K562 (cell line): ENCODE measurements around the gene JMY. TPM values are rescaled to one million over a fixed set of nuclear protein-coding genes. Genes with fewer than 3 reads are reported as not detected.

Source experiments
- ATAC-seq: fragments of 200-7000 bp; cut with Tn5 transposase; 3 replicates; pipeline ENCODE4 v1.9.1; 2020; ENCODE audit warnings: moderate library complexity
- BruUV-seq: library from RNA; stranded (reverse); fragments of 400-500 nt; replicated peaks from 2 replicates; lab custom pipeline; 2021; lab: Mats Ljungman, UMichigan
- CTCF ChIA-PET: fragments of 300-600 bp; formaldehyde crosslinking; extraction: SDS; loops from one replicate; lab custom pipeline; 2021; ENCODE audit warnings: low intra/inter-chr PET ratio; lab: Yijun Ruan, JAX
- POLR2A ChIA-PET: fragments of 300-600, 350-650 bp; sonication (Branson Sonifier 250); formaldehyde crosslinking; extraction: SDS; loops from one replicate; lab custom pipeline; 2021; ENCODE audit warnings: antibody characterized with exemption, inconsistent platforms; lab: Yijun Ruan, JAX
- DNase-seq, 4 experiments: peaks; one replicate each; pipeline versions ENCODE4 v3.0.0 to v3.0.0-alpha.2; 2011 to 2018; ENCODE audit warnings: low spot score in 3 of 4, mixed read lengths in 3 of 4; ENCODE audit errors: extremely low read depth in 1 of 4
- FAIRE-seq: peaks from 2 replicates; lab custom pipeline; 2011; peaks lifted over from hg19 to GRCh38; lab: Jason Lieb, UNC
- H2AFZ ChIP-seq: 2 replicates; pipeline ENCODE4 v1.6.0; 2011; ENCODE audit warnings: low read depth, low read length, control low read depth, inconsistent platforms
- H3K27ac ChIP-seq: fragments of 200-600 bp; 3 replicates; pipeline ENCODE4 v1.8.0; 2011; ENCODE audit warnings: low read depth, mild to moderate bottlenecking, control low read depth, inconsistent platforms, low read length, moderate library complexity, mixed read lengths; ENCODE audit errors: extremely low read depth
- H3K27me3 ChIP-seq, 2 experiments: fragments of 300-600 bp in 1 of 2; 2 replicates in 1 of 2; 3 replicates in 1 of 2; pipeline versions ENCODE4 v1.6.0 to v1.8.0; 2011; ENCODE audit warnings: inconsistent platforms in 2 of 2, low read length in 2 of 2, mild to moderate bottlenecking in 1 of 2, mixed read lengths in 1 of 2, moderate library complexity in 1 of 2; ENCODE audit not compliant: control insufficient read depth in 2 of 2, insufficient read depth in 2 of 2
- H3K36me3 ChIP-seq: fragments of 300-600 bp; 3 replicates; pipeline ENCODE4 v1.8.0; 2011; ENCODE audit warnings: mild to moderate bottlenecking, low read length, inconsistent platforms; ENCODE audit not compliant: control insufficient read depth, insufficient read depth
- H3K4me1 ChIP-seq, 2 experiments: fragments of 200-600 bp in 1 of 2; replicated peaks in 1 of 2; 2 replicates in 1 of 2; 3 replicates in 1 of 2; pipeline versions ENCODE4 v1.5.1 to v1.8.0; 2011; ENCODE audit warnings: inconsistent platforms in 2 of 2, low read length in 2 of 2, mild to moderate bottlenecking in 1 of 2, mixed read lengths in 1 of 2, moderate library complexity in 1 of 2; ENCODE audit not compliant: control insufficient read depth in 2 of 2, insufficient read depth in 2 of 2
- H3K4me2 ChIP-seq: 2 replicates; pipeline ENCODE4 v1.6.1; 2011; ENCODE audit warnings: low read length, control low read depth, inconsistent platforms, mixed read lengths; ENCODE audit not compliant: insufficient read depth
- H3K4me3 ChIP-seq: fragments of 200-600 bp; sonication (generic), shearing (Covaris generic); 2 replicates; pipeline ENCODE4 v1.5.1; 2016; ENCODE audit warnings: control low read depth, inconsistent platforms
- H3K79me2 ChIP-seq: fragments of 200-600 bp; 3 replicates; pipeline ENCODE4 v1.8.0; 2011; ENCODE audit warnings: low read length, inconsistent platforms; ENCODE audit not compliant: control insufficient read depth, insufficient read depth
- H3K9ac ChIP-seq, 2 experiments: 2 replicates each; pipeline versions ENCODE4 v1.6.0 to v1.6.1; 2011; ENCODE audit warnings: low read depth in 2 of 2, low read length in 2 of 2, control low read depth in 1 of 2, inconsistent platforms in 1 of 2, mild to moderate bottlenecking in 1 of 2, mixed read lengths in 1 of 2; ENCODE audit not compliant: insufficient read depth in 1 of 2
- H3K9me1 ChIP-seq: one replicate; pipeline ENCODE4 v1.6.0; 2011; ENCODE audit warnings: inconsistent platforms, mild to moderate bottlenecking, low read length, moderate library complexity; ENCODE audit not compliant: control insufficient read depth, insufficient read depth
- H3K9me3 ChIP-seq: replicated peaks from 2 replicates; pipeline ENCODE4 v1.5.1; 2011; ENCODE audit warnings: low read depth, low read length, inconsistent platforms; ENCODE audit not compliant: control insufficient read depth, insufficient read depth
- H4K20me1 ChIP-seq: replicated peaks from 2 replicates; pipeline ENCODE4 v1.6.1; 2011; ENCODE audit warnings: low read length, inconsistent platforms, mixed read lengths; ENCODE audit not compliant: control insufficient read depth, insufficient read depth
- ARID2 ChIP-seq: fragments of 450-650 bp; IDR thresholded peaks from 2 replicates; pipeline ENCODE4 v1.6.1; 2017; ENCODE audit warnings: antibody characterized with exemption, mild to moderate bottlenecking
- ATF3 ChIP-seq, 2 experiments: fragments of 450-650 bp in 1 of 2; sonication (generic) in 1 of 2; formaldehyde crosslinking in 1 of 2; IDR thresholded peaks in 1 of 2; conservative IDR thresholded peaks in 1 of 2; 2 replicates each; pipeline versions ENCODE4 v1.6.1 to v1.8.1; 2016 to 2023; ENCODE audit warnings: mild to moderate bottlenecking in 2 of 2, moderate library complexity in 2 of 2, inconsistent platforms in 1 of 2, missing genetic modification reagents in 1 of 2
- C11orf30 ChIP-seq: fragments of 450-650 bp; IDR thresholded peaks from 2 replicates; pipeline ENCODE4 v1.6.1; 2016; ENCODE audit warnings: low read depth, mild to moderate bottlenecking
- CBFA2T3 ChIP-seq: fragments of 450-650 bp; IDR thresholded peaks from 2 replicates; pipeline ENCODE4 v1.6.1; 2017
- ESRRA ChIP-seq: fragments of 450-650 bp; IDR thresholded peaks from 2 replicates; pipeline ENCODE4 v1.6.1; 2014; ENCODE audit warnings: low read depth, mild to moderate bottlenecking, moderate library complexity, borderline replicate concordance
- FOXM1 ChIP-seq, 2 experiments: fragments of 450-650 bp in 1 of 2; sonication (generic) in 1 of 2; formaldehyde crosslinking in 1 of 2; IDR thresholded peaks; 2 replicates each; pipeline versions ENCODE4 v1.6.1 to v1.9.0; 2017 to 2022; ENCODE audit warnings: low read depth in 2 of 2, mild to moderate bottlenecking in 2 of 2, missing genetic modification reagents in 1 of 2, moderate library complexity in 1 of 2
- MEIS2 ChIP-seq: fragments of 450-650 bp; IDR thresholded peaks from 2 replicates; pipeline ENCODE4 v1.6.1; 2014; ENCODE audit warnings: mild to moderate bottlenecking; ENCODE audit not compliant: partially characterized antibody
- PHF21A ChIP-seq: fragments of 450-650 bp; IDR thresholded peaks from 2 replicates; pipeline ENCODE4 v1.6.1; 2017; ENCODE audit warnings: low read depth, borderline replicate concordance
- TEAD1 ChIP-seq, 2 experiments: fragments of 450-650 bp in 1 of 2; sonication (generic) in 1 of 2; formaldehyde crosslinking; IDR thresholded peaks; 2 replicates each; pipeline versions ENCODE4 v1.4.0 to v1.8.0; 2020 to 2022; ENCODE audit warnings: mild to moderate bottlenecking in 2 of 2, missing genetic modification reagents in 1 of 2
- TEAD4 ChIP-seq, 2 experiments: sonication (generic) in 1 of 2; formaldehyde crosslinking in 1 of 2; IDR thresholded peaks; 2 replicates each; pipeline versions ENCODE4 v1.6.1 to v1.8.0; 2012 to 2022; ENCODE audit warnings: borderline replicate concordance in 1 of 2, inconsistent platforms in 1 of 2, low read length in 1 of 2, mild to moderate bottlenecking in 1 of 2, missing genetic modification reagents in 1 of 2
- ZNF77 ChIP-seq: fragments of 250-450 bp; sonication (Bioruptor Pico); IDR thresholded peaks from 2 replicates; pipeline ENCODE4 v1.5.0; 2020
- WGBS: fragments of 100-300 bp; shearing (Covaris generic); methylation state at CpG from one replicate; pipeline ENCODE4 v1.1.6; 2016; ENCODE audit warnings: low coverage, mixed read lengths; ENCODE audit not compliant: insufficient coverage; ENCODE audit errors: missing lambda C conversion rate; 5-methylcytosine and 5-hydroxymethylcytosine counted together
- in situ Hi-C: fragments of 300-500 bp; cut with MboI; formaldehyde crosslinking; loops from 4 replicates; pipeline ENCODE4 v1.15.0; 2018; ENCODE audit warnings: inconsistent platforms, mixed read lengths
- intact Hi-C: fragments of 100-400 bp; cut with micrococcal nuclease; formaldehyde crosslinking; loops from 2 replicates; pipeline ENCODE4 v1.14.2; 2022
- polyA plus RNA-seq, 8 experiments: library from polyadenylated mRNA; depleted of rRNA in 4 of 8; stranded (reverse) in 5 of 8; unstranded in 3 of 8; fragments of >200 nt; fragmentation: Nextera tagmentation in 2 of 8; fragmentation: Illumina TruSeq in 1 of 8; extraction: Ambion mirVana in 2 of 8; extraction: Trizol in 1 of 8; gene quantifications; 2 replicates each; pipeline versions ENCODE4 v1.2.1 to v1.2.3, GENCODE V29; 2011 to 2014; ENCODE audit warnings: inconsistent platforms in 1 of 8, missing spikeins in 1 of 8
- total RNA-seq, 7 experiments: library from RNA; depleted of rRNA in 6 of 7; stranded (reverse); fragments of >200 nt in 6 of 7; fragmentation: Illumina TruSeq in 2 of 7; extraction: Trizol in 2 of 7; gene quantifications; 2 replicates each; pipeline versions ENCODE4 v1.2.1 to v1.2.3, GENCODE V29; 2011 to 2021; ENCODE audit warnings: low replicate concordance in 1 of 7

The JMY gene
- total and polyA plus RNA-seq, 9 of the 15 experiments (the other 6 are each of a cell fraction or from before 2014, with no cell fraction given): 1.1 to 5.5 (median 3.7) TPM

GRCh38 chr5:79227484-79228025, 8.4 kb upstream of the JMY start:
- ChIA-PET CTCF (no interaction called here), POLR2A (no interaction called here)
- no peaks in the 10 kb centered on the region for H4K20me1 ChIP-seq
- H3K9me1 ChIP-seq: no peaks in the 10 kb centered on the region
- no peak overlapping the region for H3K9ac ChIP-seq
- no peak overlapping the region for H2AFZ ChIP-seq
- DNase-seq (no peak), FAIRE-seq (no peak), ATAC-seq (no peak)
- no peak for TF ChIP-seq ZNF77 (CRISPR knock-in tag)
- no peak for TF ChIP-seq ESRRA
- TF ChIP-seq FOXM1 (IDR thresholded peaks at IDR 0.05; ENCODE audit: low read depth): no peak
- TF ChIP-seq FOXM1 (CRISPR knock-in tag; IDR thresholded peaks at IDR 0.05; ENCODE audit: low read depth): no peak
- H3K4me3 ChIP-seq: no peak overlapping the region
- H3K36me3 ChIP-seq: no peaks in the 10 kb centered on the region
- intact Hi-C loops (no loop called here), in situ Hi-C loops (no loop called here)
- H3K4me1 ChIP-seq: no peaks in the 10 kb centered on the region
- no peak overlapping the region for H3K27ac ChIP-seq
- no peaks in the 10 kb centered on the region for H3K27me3 ChIP-seq
- no peaks in the 10 kb centered on the region for H3K9me3 ChIP-seq
- H3K4me2 ChIP-seq: no peak overlapping the region
- H3K79me2 ChIP-seq: no peaks in the 10 kb centered on the region
- WGBS: 35% methylated on average over 4 of the region's 4 CpGs
- no TSS peak for BruUV-seq

- no peak for DNase-seq
- in situ Hi-C loops: no loop called here
- TF ChIP-seq TEAD4 (IDR thresholded peaks at IDR 0.05; ENCODE audit: low read length) (peak; percentile 26; the same call in 1 of the 2 replicates), TEAD4 (CRISPR knock-in tag; IDR thresholded peaks at IDR 0.05; ENCODE audit: borderline replicate concordance) (no peak), TEAD1 (CRISPR knock-in tag; IDR thresholded peaks at IDR 0.05) (no peak), ARID2 (no peak), MEIS2 (no peak), ATF3 (IDR thresholded peaks at IDR 0.05) (peak; percentile 71), ATF3 (CRISPR knock-in tag; conservative IDR thresholded peaks at IDR 0.05) (no peak), PHF21A (no peak), CBFA2T3 (peak; percentile 27; the same call in 1 of the 2 replicates), C11orf30 (no peak)
Measured at GRCh38 chr5:79229357-79230174, 6.4 kb upstream of the JMY start.

More at GRCh38 chr5:79229357-79230174, 6.4 kb upstream of the JMY start:
- Histone ChIP-seq H3K27ac (no peak overlapping the region), H3K4me2 (no peak overlapping the region), H3K9me3 (no peaks in the 10 kb centered on the region), H3K36me3 (no peaks in the 10 kb centered on the region), H2AFZ (no peak overlapping the region), H4K20me1 (no peaks in the 10 kb centered on the region), H3K4me3 (no peak overlapping the region), H3K4me1 (no peaks in the 10 kb centered on the region), H3K79me2 (no peaks in the 10 kb centered on the region), H3K27me3 (no peaks in the 10 kb centered on the region), H3K9ac (no peak overlapping the region), H3K9me1 (no peaks in the 10 kb centered on the region)
- no TSS peak for BruUV-seq
- ATAC-seq (peak; percentile 30), FAIRE-seq (no peak)
- WGBS: 37% methylated on average over 10 of the region's 10 CpGs
- CTCF ChIA-PET: no interaction called here
- intact Hi-C loops: no loop called here
- POLR2A ChIA-PET: interaction anchor here (1.1 kb wide), 1 partner anchor 11 kb away, joined by 3 read pairs; no protein-coding TSS in a partner anchor
